GM18519 (cell line): ENCODE measurements around the gene IKZF1.

Source experiments
- ATAC-seq: cut with Tn5 transposase; IDR thresholded peaks from one replicate; pipeline ENCODE4 v1.9.1; 2021; ENCODE audit warnings: mild to moderate bottlenecking, moderate library complexity; ENCODE audit not compliant: unreplicated experiment, low FRiP score

Gene IKZF1

DNA sequence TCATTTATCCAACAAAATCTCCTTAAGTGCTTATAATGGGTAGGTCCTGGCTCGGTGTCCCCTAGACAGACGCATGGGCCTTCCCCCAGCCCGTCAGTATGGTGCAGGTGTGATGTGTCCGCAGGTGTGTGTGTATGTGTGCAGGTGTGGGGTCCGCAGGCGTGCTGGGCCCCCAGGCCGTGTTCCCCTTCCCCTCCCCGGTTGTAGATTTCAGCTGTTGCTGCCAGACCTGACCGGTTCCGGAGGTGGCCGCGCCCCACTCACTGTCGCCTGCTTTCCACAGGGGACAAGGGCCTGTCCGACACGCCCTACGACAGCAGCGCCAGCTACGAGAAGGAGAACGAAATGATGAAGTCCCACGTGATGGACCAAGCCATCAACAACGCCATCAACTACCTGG, 95.1 kb downstream of the IKZF1 start:
- no peak for ATAC-seq

GRCh38 chr7:50400114-50400513, 95.6 kb downstream of the IKZF1 start:
- no peak for ATAC-seq

DNA sequence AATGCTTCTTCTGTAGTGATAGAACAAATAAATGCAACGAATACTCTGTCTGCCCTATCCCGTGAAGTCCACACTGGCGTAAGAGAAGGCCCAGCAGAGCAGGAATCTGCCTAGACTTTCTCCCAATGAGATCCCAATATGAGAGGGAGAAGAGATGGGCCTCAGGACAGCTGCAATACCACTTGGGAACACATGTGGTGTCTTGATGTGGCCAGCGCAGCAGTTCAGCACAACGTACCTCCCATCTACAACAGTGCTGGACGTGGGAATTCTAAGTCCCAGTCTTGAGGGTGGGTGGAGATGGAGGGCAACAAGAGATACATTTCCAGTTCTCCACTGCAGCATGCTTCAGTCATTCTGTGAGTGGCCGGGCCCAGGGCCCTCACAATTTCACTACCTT, 99.9 kb downstream of the IKZF1 start:
- ATAC-seq, result no peak

- ATAC-seq, result no peak
These were observed 100.7 kb downstream of the IKZF1 start for GRCh38 chr7:50405221-50405620.

GRCh38 chr7:50406935-50407334, 102.4 kb downstream of the IKZF1 start:
- ATAC-seq, result no peak

DNA sequence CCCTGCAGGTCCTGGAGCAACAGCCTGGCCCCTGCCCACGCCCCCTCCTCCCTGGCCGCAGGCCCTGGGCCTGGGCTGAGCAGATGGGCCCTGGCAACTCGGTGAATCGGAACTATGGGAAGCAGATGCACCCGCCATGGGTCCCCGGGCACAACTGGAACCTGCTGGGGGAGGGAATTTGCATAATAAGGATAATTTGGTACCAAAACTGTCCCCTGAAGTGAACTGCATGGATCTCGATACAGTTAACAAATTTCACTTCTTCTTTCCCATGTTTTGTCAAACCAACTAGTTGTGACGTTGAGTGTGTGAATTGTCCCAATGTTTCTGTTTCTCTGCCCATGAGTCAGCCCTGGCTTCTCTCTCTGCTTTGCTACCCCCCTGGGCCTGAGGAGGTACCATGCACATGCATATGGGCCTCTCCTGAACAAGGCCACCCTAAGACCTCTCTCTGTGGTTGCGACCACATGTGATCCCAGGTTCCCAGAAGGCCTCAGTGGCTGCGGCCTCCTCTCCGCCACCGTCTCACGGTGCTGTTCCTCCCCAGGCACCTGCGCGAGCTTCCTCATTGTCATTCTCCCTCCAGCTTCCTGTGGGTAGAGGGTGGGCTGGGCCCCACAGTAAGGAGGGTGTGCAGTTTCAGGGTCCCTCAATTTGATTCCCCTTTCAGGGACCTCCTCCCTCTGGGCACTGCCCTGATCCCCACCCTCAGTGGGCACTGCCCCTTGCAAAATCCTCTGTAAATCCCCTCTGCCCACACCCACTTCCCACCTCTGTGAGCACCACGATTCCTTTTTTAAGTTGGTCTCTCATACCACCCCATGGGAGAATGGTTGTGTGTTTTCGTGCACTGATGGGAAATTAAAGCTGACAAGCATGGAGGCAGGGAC, 105.6 kb downstream of the IKZF1 start:
- peak; percentile 48 for ATAC-seq

- ATAC-seq, result no peak
These were observed 106.8 kb downstream of the IKZF1 start for GRCh38 chr7:50411332-50411731.

- ATAC-seq, result no peak
These were observed 108.5 kb downstream of the IKZF1 start for GRCh38 chr7:50412973-50413372.

GRCh38 chr7:50413561-50413960, 109.0 kb downstream of the IKZF1 start:
- no peak for ATAC-seq

GRCh38 chr7:50415844-50416364, 111.4 kb downstream of the IKZF1 start:
- no peak for ATAC-seq

- peak; percentile 61 for ATAC-seq
These were observed 112.1 kb downstream of the IKZF1 start for GRCh38 chr7:50416527-50417182.

GRCh38 chr7:50418086-50418515, 113.6 kb downstream of the IKZF1 start:
- ATAC-seq, result peak; percentile 88

GRCh38 chr7:50418526-50419290, 114.2 kb downstream of the IKZF1 start:
- no peak for ATAC-seq

GRCh38 chr7:50421043-50421442, 116.5 kb downstream of the IKZF1 start:
- ATAC-seq, result no peak

DNA sequence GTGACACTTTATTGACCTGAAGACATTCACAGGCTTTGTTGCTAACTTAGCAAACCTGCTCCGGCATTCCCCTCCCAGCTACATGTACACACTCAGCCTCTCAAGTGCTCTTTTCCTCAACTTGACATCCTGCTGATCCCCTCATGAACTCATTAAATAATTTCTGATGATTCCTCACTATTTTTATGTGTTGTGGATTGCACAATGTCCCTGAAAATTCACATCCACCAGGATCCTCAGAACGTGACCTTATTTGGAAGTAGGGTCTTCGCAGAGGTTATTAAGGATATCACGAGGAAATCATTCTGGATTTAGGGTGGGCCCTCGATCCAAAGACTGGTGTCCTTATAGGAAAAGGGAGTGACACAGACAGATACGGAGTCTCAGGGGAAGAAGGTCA, 118.3 kb downstream of the IKZF1 start:
- ATAC-seq, result no peak

DNA sequence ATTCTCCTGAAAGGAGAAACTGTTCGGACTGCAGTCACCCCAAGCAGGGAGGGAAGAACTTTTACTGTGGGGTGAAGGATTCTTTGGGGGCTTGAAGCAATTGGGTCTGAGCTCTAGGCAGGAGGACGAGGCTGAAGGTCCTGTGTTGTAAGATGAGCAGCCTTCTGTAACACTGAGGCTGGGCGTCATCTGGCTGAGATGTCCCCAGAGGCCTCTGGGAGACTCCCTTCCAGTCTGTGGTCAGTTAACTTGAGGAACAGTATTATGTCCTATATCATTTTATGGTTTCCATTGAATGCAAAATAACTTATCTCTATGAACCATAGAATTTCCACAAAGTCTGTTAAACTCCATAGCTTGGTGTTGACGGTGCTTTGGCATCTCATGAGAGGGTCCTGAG, 119.3 kb downstream of the IKZF1 start:
- no peak for ATAC-seq

DNA sequence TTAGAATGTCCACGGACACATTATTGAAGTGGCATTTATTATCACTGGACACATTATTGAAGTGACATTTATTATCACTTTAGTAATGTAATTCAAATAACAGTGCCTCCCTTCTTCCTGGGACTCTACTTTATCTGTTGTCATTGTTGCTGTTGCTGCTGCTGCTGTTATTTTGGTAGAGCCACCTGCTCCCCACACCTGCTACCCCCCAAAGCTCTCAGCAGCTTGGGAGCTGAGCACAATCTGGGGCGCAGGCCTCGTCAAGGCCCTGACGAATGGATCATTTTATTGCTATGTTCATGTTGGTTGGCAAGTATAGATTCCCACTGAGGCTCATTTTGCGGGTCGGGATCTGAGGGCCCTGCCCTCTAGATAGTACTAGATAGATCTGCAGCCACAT, 120.8 kb downstream of the IKZF1 start:
- no peak for ATAC-seq

GRCh38 chr7:50426280-50427045, 121.9 kb downstream of the IKZF1 start:
- ATAC-seq, result no peak

DNA sequence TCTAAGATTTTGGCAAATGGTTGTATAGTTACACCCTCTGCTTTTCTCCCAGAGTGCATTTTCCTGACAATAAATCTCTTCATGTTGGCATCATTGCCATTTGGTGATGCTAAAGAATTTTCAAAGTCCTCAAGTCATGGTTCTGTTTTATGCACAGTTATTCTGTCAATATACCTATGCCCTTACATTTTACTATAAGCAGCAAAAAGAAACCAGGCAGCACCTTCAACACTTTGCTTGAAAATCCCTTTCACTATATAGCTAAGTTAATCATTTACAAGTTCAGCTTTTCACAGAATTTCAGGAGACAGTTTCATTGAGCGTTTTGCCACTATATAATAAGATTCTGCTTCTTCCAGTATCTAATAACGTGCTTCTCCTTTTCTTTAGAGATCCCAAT, 123.0 kb downstream of the IKZF1 start:
- ATAC-seq, result no peak

DNA sequence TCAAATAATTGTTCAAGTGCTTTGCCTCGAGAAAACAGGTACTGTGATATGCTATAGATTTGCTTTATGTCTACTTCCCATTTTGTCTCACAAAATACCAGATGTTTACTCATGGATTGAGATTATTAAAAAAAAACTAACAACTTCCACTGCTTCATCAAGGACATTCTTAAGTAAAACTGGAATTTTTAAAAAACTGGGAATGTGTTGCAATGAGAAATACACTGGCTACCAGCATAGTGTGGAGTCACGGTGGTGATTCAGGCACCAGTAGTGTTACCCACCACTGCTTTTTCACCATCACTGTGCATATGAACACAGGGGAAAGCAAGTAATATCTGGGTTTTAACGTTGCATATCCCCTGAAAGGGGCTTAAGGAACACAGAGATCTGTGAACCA, 124.4 kb downstream of the IKZF1 start:
- no peak for ATAC-seq
